Measurements from ENCODE around the gene SLC29A3. TPM values are rescaled to one million over a fixed set of nuclear protein-coding genes. Genes with fewer than 3 reads are reported as not detected.

SLC29A3 gene
- polyA plus RNA-seq, 1 of the 3 experiments (the other 2 are of a cell fraction), result 3.8 TPM

GRCh38 chr10:71290806-71291527, 28.1 kb upstream of the SLC29A3 start:
- no peak overlapping the region for H3K9ac ChIP-seq
- 94% methylated on average over 17 of the region's 26 CpGs for WGBS (ENCODE audit: low lambda C conversion rate)
- H2AFZ ChIP-seq (ENCODE audit: low read depth), result no peak overlapping the region
- H3K36me3 ChIP-seq (replicated peaks in 1 of 2; ENCODE audit: control insufficient read depth in 1 of 2, insufficient read depth in 2 of 2, low read length in 1 of 2), result peaks cover 28 to 80% of the 10 kb centered on the region in 2 experiments
- H3K27ac ChIP-seq (ENCODE audit: low read depth in 2 of 2, low read length in 1 of 2), result peak overlapping the region in 1 of 2 experiments; percentile 5; a peak in 1 of 4 replicates
- no peaks in the 10 kb centered on the region for H3K27me3 ChIP-seq (ENCODE audit: insufficient read depth)
- H3K4me2 ChIP-seq, result no peak overlapping the region
- CTCF ChIA-PET, result interaction anchor here (2.1 to 7.8 kb wide), 4 partner anchors 11 to 387 kb away, joined by 8 to 38 read pairs (median 14); no protein-coding TSS in a partner anchor
- H3F3A ChIP-seq (replicated peaks; ENCODE audit: insufficient read depth), result no peaks in the 10 kb centered on the region
- H3K9me3 ChIP-seq, result no peaks in the 10 kb centered on the region
- H3K79me2 ChIP-seq (ENCODE audit: insufficient read depth), result no peaks in the 10 kb centered on the region
- DNase-seq, result no peak
- TF ChIP-seq SIN3A (IDR thresholded peaks at IDR 0.05; ENCODE audit: borderline replicate concordance, low read depth, low read length), result no peak
- no peak for TF ChIP-seq RAD21 (IDR thresholded peaks at IDR 0.05; ENCODE audit: low read length)
- TF ChIP-seq SMC3 (IDR thresholded peaks at IDR 0.05; ENCODE audit: low read depth, low read length), result no peak
- no peak for TF ChIP-seq USF1 (IDR thresholded peaks at IDR 0.05; ENCODE audit: borderline replicate concordance, low read depth)
- TF ChIP-seq GABPA (IDR thresholded peaks at IDR 0.05; ENCODE audit: low read depth), result no peak
- TF ChIP-seq EZH2phosphoT487 (IDR thresholded peaks at IDR 0.05; ENCODE audit: borderline replicate concordance, low read depth), result no peak
- no peak for TF ChIP-seq ELF1 (IDR thresholded peaks at IDR 0.05)
- no peak for TF ChIP-seq POLR2AphosphoS5 (IDR thresholded peaks at IDR 0.05; ENCODE audit: low read depth, low read length)
- no peak for TF ChIP-seq IRF3 (IDR thresholded peaks at IDR 0.05; ENCODE audit: low read depth, low read length)
- no peak for TF ChIP-seq FOXM1 (IDR thresholded peaks at IDR 0.05; ENCODE audit: low read depth)
- no peak for TF ChIP-seq ZBTB33 (IDR thresholded peaks at IDR 0.05; ENCODE audit: borderline replicate concordance, low read depth)
- no peak for TF ChIP-seq FOXJ3 (CRISPR knock-in tag; IDR thresholded peaks at IDR 0.05)
- no peak for TF ChIP-seq CHD2 (IDR thresholded peaks at IDR 0.05; ENCODE audit: low read length, partially characterized antibody)
- no peak for TF ChIP-seq CTCF (IDR thresholded peaks at IDR 0.05)
- no peak for TF ChIP-seq YY1 (IDR thresholded peaks at IDR 0.05; ENCODE audit: low read depth)
- no peak overlapping the region for H3K4me3 ChIP-seq (ENCODE audit: low read depth in 2 of 2, low read length in 1 of 2)
- H3K9me2 ChIP-seq, result no peaks in the 10 kb centered on the region
- POLR2A ChIA-PET, result no interaction called here
- H4K20me1 ChIP-seq (ENCODE audit: insufficient read depth), result peaks cover 11% of the 10 kb centered on the region; the same call in 1 of the 2 replicates
- peaks cover 0 to 15% of the 10 kb centered on the region in 2 experiments; a peak in 1 of 4 replicates for H3K4me1 ChIP-seq (ENCODE audit: control insufficient read depth in 1 of 2, insufficient read depth in 2 of 2, low read depth in 1 of 2, low read length in 1 of 2)

Measured in SK-N-SH (cell line).